ENCODE measurements around the gene OTUD3. TPM values are rescaled to one million over a fixed set of nuclear protein-coding genes. Genes with fewer than 3 reads are reported as not detected.

Gene OTUD3
- total and polyA plus RNA-seq, 2 of the 13 experiments (the other 11 are each of a cell fraction or from before 2014, with no cell fraction given): 5.2 to 7.5 TPM

DNA sequence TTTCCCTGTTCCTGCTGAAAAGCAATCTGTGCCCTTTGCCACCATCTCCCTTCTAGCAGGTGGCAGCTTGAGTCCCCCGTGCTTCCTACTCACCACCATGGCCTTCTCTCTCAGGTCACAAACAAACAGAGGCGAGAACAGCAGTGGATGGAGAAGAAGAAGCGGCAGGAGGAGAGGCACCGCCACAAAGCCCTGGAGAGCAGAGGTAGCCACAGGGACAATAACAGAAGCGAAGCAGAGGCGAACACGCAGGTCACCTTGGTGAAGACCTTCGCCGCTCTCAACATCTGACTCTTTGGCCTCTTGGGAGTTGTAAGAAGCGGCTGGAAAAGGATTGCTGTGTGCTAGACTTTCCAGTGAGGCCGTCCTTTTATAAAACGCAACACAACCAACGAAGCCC lies 25.3 kb downstream of the OTUD3 start:
- no TSS peak for BruUV-seq (replicated peaks)

DNA sequence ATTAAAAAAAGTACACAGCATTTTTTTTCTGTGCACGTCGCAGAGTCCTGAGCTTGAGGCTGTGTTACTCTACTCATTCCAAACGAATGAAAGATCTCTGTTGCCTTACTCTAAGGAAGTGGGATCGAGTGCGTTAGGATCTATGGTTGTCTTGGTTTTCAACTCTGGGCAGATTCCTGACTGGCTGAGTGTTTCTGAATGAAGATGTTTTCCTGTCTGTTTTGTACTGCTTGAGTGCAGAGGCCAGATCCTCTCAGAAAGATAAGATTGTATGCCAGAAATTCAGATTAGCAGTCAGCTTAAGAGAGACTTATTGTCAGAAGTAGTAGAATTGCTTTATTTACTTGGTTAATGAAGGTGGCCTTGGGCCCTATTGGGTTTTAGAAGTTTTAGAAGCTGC lies 27.2 kb downstream of the OTUD3 start:
- BruUV-seq (replicated peaks): no TSS peak
- POLR2A ChIA-PET: no interaction called here

More for the DNA sequence above, 25.3 kb downstream of the OTUD3 start:
- Histone ChIP-seq H3K9ac (ENCODE audit: insufficient read depth, low read depth, low read length) (no peak overlapping the region), H2AFZ (ENCODE audit: low read length) (no peak overlapping the region), H3K36me3 (replicated peaks in 1 of 2; ENCODE audit: control insufficient read depth in 1 of 2, insufficient read depth in 2 of 2, low read length in 2 of 2) (peaks cover 26 to 84% of the 10 kb centered on the region in 2 experiments), H3K79me2 (ENCODE audit: insufficient read depth, low read length) (no peaks in the 10 kb centered on the region), H3K27me3 (ENCODE audit: control insufficient read depth in 1 of 2, insufficient read depth in 2 of 2, low read length in 2 of 2) (no peaks in the 10 kb centered on the region), H3K9me3 (ENCODE audit: low read length) (no peaks in the 10 kb centered on the region), H3K4me1 (ENCODE audit: insufficient read depth, low read length) (no peaks in the 10 kb centered on the region), H3K4me2 (ENCODE audit: low read depth, low read length) (no peak overlapping the region), H4K20me1 (ENCODE audit: insufficient read depth, low read length) (no peaks in the 10 kb centered on the region), H3K4me3 (replicated peaks in 1 of 3; ENCODE audit: insufficient read depth in 1 of 3, low read depth in 2 of 3, low read length in 3 of 3) (no peak overlapping the region), H3K27ac (ENCODE audit: extremely low read length, insufficient read depth, low read length) (no peak overlapping the region)
- POLR2A ChIA-PET: no interaction called here
- in situ Hi-C loops (cut with HindIII; ENCODE audit: extremely low pct_ligation_motif_present, low pct_unique_long_range_greater_than_20kb) (no loop called here), intact Hi-C loops (cut with micrococcal nuclease; ENCODE audit: unreplicated experiment) (no loop called here)
- TF ChIP-seq YY1 (IDR thresholded peaks at IDR 0.05; ENCODE audit: insufficient read depth, insufficient replicate concordance, low read depth, low read length) (no peak), ISX (CRISPR knock-in tag; conservative IDR thresholded peaks at IDR 0.05) (no peak), TBX3 (IDR thresholded peaks at IDR 0.05; ENCODE audit: borderline replicate concordance) (no peak), SOX5 (CRISPR knock-in tag; IDR thresholded peaks at IDR 0.05; ENCODE audit: borderline replicate concordance) (no peak), NONO (IDR thresholded peaks at IDR 0.05) (no peak), NONO (CRISPR knock-in tag; conservative IDR thresholded peaks at IDR 0.05) (no peak), HNRNPL (IDR thresholded peaks at IDR 0.05; ENCODE audit: low read depth, low read length) (no peak)
- TF ChIP-seq, protein P1, sequence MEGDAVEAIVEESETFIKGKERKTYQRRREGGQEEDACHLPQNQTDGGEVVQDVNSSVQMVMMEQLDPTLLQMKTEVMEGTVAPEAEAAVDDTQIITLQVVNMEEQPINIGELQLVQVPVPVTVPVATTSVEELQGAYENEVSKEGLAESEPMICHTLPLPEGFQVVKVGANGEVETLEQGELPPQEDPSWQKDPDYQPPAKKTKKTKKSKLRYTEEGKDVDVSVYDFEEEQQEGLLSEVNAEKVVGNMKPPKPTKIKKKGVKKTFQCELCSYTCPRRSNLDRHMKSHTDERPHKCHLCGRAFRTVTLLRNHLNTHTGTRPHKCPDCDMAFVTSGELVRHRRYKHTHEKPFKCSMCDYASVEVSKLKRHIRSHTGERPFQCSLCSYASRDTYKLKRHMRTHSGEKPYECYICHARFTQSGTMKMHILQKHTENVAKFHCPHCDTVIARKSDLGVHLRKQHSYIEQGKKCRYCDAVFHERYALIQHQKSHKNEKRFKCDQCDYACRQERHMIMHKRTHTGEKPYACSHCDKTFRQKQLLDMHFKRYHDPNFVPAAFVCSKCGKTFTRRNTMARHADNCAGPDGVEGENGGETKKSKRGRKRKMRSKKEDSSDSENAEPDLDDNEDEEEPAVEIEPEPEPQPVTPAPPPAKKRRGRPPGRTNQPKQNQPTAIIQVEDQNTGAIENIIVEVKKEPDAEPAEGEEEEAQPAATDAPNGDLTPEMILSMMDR (CRISPR knock-in tag; IDR thresholded peaks at IDR 0.05): no peak
- 96% methylated on average over 13 of the region's 13 CpGs for WGBS (ENCODE audit: low lambda C conversion rate)
- CTCF ChIA-PET (ENCODE audit: low intra/inter-chr PET ratio, low total read pairs): no interaction called here
- no peak for FAIRE-seq
- DNase-seq (ENCODE audit: low spot score): no peak
- ATAC-seq: no peak

More for the DNA sequence above, 27.2 kb downstream of the OTUD3 start:
- H3K9ac ChIP-seq (ENCODE audit: insufficient read depth, low read depth, low read length): no peak overlapping the region
- H3K4me1 ChIP-seq (ENCODE audit: insufficient read depth, low read length): no peaks in the 10 kb centered on the region
- H3K9me3 ChIP-seq (ENCODE audit: low read length): no peaks in the 10 kb centered on the region
- intact Hi-C loops (cut with micrococcal nuclease; ENCODE audit: unreplicated experiment) (no loop called here), in situ Hi-C loops (cut with HindIII; ENCODE audit: extremely low pct_ligation_motif_present, low pct_unique_long_range_greater_than_20kb) (no loop called here)
- 97% methylated on average over 5 of the region's 5 CpGs for WGBS (ENCODE audit: low lambda C conversion rate)
- H3K4me3 ChIP-seq (replicated peaks in 1 of 3; ENCODE audit: insufficient read depth in 1 of 3, low read depth in 2 of 3, low read length in 3 of 3): no peak overlapping the region
- no peaks in the 10 kb centered on the region for H3K79me2 ChIP-seq (ENCODE audit: insufficient read depth, low read length)
- no peak for ATAC-seq
- no peak overlapping the region for H3K27ac ChIP-seq (ENCODE audit: extremely low read length, insufficient read depth, low read length)
- H4K20me1 ChIP-seq (ENCODE audit: insufficient read depth, low read length): no peaks in the 10 kb centered on the region
- DNase-seq (ENCODE audit: low spot score): no peak
- no peaks in the 10 kb centered on the region for H3K27me3 ChIP-seq (ENCODE audit: control insufficient read depth in 1 of 2, insufficient read depth in 2 of 2, low read length in 2 of 2)
- H3K36me3 ChIP-seq (replicated peaks in 1 of 2; ENCODE audit: control insufficient read depth in 1 of 2, insufficient read depth in 2 of 2, low read length in 2 of 2): peaks cover 24 to 85% of the 10 kb centered on the region in 2 experiments
- TF ChIP-seq ZFP82 (CRISPR knock-in tag; IDR thresholded peaks at IDR 0.05; ENCODE audit: borderline replicate concordance): no peak
- TF ChIP-seq RFXAP (CRISPR knock-in tag; IDR thresholded peaks at IDR 0.05; ENCODE audit: borderline replicate concordance): no peak
- no peak for TF ChIP-seq MBD4 (IDR thresholded peaks at IDR 0.05; ENCODE audit: borderline replicate concordance, low read length)
- no peak overlapping the region for H3K4me2 ChIP-seq (ENCODE audit: low read depth, low read length)
- H2AFZ ChIP-seq (ENCODE audit: low read length): no peak overlapping the region
- CTCF ChIA-PET (ENCODE audit: low intra/inter-chr PET ratio, low total read pairs): no interaction called here
- no peak for FAIRE-seq
